GM12864 (cell line): ENCODE data around the gene PIK3R6.

Experiments
- DNase-seq: peaks from one replicate; pipeline ENCODE4 v3.0.0-alpha.2; 2011; ENCODE audit warnings: low read depth
- H3K4me3 ChIP-seq: 2 replicates; pipeline ENCODE4 v1.5.1; 2011; ENCODE audit warnings: mild to moderate bottlenecking, low read depth, low read length, control low read depth
- CTCF ChIP-seq: IDR thresholded peaks from 2 replicates; pipeline ENCODE4 v1.5.1; 2011; ENCODE audit warnings: low read depth, mild to moderate bottlenecking, moderate library complexity, low read length, control low read depth, inconsistent platforms; ENCODE audit errors: missing control alignments

PIK3R6 gene

GRCh38 chr17:8794636-8795035 lies 72.8 kb downstream of the PIK3R6 start:
- TF ChIP-seq CTCF, result no peak
- no peak for DNase-seq
- no peak overlapping the region for H3K4me3 ChIP-seq

- no peak overlapping the region for H3K4me3 ChIP-seq
- no peak for DNase-seq
- TF ChIP-seq CTCF, result no peak
Measured at GRCh38 chr17:8793649-8794048, 73.8 kb downstream of the PIK3R6 start.

- no peak overlapping the region for H3K4me3 ChIP-seq
- no peak for TF ChIP-seq CTCF
- DNase-seq, result no peak
Measured at GRCh38 chr17:8792646-8793045, 74.8 kb downstream of the PIK3R6 start.

GRCh38 chr17:8791910-8792270 lies 75.6 kb downstream of the PIK3R6 start:
- H3K4me3 ChIP-seq, result no peak overlapping the region
- TF ChIP-seq CTCF, result no peak
- no peak for DNase-seq

- no peak for DNase-seq
- peak; percentile 12 for TF ChIP-seq CTCF
- H3K4me3 ChIP-seq, result no peak overlapping the region
Measured at GRCh38 chr17:8791248-8791909, 76.1 kb downstream of the PIK3R6 start.

GRCh38 chr17:8789743-8790142 lies 77.7 kb downstream of the PIK3R6 start:
- no peak for DNase-seq
- no peak for TF ChIP-seq CTCF
- no peak overlapping the region for H3K4me3 ChIP-seq

- no peak overlapping the region for H3K4me3 ChIP-seq
- TF ChIP-seq CTCF, result no peak
- DNase-seq, result no peak
Measured at GRCh38 chr17:8788998-8789397, 78.5 kb downstream of the PIK3R6 start.
